Measurements from ENCODE around the gene CNPY4.
A peak's percentile ranks its signal among the peaks of the same experiment; 100 is the strongest.

The CNPY4 gene

GRCh38 chr7:100152937-100153666, 33.7 kb downstream of the CNPY4 start:
- DNase-seq: no peak

GRCh38 chr7:100153708-100154535, 34.5 kb downstream of the CNPY4 start:
- DNase-seq: no peak

- DNase-seq: no peak
These were observed 35.4 kb downstream of the CNPY4 start for GRCh38 chr7:100154651-100155491.

DNA sequence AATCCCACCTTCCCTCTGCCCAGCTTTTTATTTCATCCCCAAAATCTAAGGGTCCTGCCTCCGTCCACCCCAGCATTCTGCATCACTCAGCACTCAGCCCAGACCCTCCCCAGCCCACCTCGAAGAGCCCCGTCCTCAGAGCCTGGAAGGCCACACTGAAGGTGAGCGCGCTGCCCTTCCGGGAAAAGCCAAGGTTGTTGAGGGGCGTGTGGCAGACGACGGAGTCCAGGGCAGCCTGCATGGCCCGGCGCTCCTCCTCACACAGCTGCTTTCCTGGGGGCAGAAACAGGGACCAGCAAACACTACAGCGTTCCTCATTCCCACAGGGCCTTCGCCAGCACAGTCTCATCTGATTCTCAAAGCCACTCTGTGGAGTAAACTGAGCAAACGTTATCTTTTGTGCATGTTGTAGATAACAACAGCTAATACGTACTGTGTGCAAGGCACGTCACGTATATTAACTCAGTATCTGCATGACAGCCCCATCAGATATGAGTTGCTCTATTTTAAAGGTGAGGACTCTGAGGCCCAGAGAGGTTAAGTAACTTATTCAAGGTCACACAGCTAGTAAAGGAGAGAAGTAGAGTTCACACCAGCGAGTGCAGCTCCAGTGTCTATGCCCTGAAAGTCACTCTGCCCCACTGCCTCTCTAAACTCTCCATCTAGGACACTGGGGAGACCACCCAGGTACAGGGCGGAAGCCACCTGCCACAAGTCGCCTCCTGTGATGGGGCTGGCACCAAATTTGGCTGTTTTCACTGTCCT, 36.3 kb downstream of the CNPY4 start:
- DNase-seq: no peak

GRCh38 chr7:100156331-100157068, 37.1 kb downstream of the CNPY4 start:
- DNase-seq: no peak

DNA sequence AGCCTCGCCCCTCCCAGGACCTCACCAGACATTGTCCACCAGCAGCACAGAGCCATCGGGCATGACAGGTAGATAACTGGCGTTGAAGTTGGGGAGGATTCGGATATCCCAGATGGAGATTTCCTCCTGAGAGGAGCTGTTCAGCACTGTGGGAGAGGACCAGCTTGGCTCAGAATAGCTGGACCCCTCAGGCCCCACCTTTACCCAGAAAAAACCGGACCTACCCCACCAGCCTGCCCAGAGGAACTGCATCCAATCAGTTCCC, 37.6 kb downstream of the CNPY4 start:
- no peak for DNase-seq

- DNase-seq: no peak
These were observed 38.1 kb downstream of the CNPY4 start for GRCh38 chr7:100157334-100158228.

GRCh38 chr7:100158229-100159098, 39.0 kb downstream of the CNPY4 start, which contains the start of gene TRAPPC14:
Gene TRAPPC14, minus strand, starts transcription at chr7:100158723. Its CDS starts 224 bp downstream, at chr7:100158499.
- DNase-seq: peak; percentile 88

GRCh38 chr7:100159099-100159623, 39.7 kb downstream of the CNPY4 start:
- no peak for DNase-seq

DNA sequence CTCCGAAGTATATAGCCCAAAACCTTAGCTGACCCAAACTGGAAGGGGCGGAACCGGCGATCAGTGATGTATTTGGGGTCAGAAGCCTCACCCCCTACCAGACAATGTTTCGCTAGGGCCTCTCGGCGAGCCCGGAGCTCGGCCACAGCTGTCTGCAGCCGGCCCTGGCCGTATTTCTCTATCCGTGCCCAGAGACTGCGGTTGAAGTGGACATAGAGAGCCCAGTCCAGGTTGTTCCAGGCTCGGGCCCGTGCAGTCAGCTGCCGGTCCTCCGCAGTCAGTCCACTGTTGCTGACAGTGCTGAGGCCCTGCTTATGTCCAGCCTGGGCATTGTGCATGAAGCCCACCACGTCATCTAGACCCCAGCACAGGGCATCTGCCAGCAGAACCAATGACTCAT, 40.6 kb downstream of the CNPY4 start:
- no peak for DNase-seq

DNA sequence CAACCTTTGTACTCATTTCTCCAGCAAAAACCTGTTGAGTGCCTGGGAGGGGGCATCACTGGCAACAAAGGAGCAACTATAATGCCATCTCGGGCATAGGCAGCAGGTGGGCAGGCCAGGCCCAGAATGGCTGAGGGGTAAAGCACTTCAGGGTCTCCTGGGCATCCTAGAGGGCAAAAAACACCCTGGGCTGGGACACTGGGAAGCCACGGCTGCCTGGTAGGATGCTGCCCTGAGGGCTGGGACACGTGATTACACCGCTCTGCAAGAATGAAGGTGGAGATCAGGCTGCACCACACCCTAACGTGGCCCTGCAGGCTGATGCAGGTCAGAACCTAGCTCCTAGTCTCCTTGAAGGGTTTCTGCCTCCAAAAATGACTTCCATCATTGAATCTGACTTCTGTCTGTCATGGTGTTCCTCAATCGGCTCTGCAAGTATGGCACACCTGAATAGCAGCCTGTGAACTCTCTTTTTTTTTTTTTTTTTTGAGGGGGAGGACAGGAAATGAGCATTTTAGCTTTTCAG, 43.6 kb downstream of the CNPY4 start:
- no peak for DNase-seq

- no peak for DNase-seq
These were observed 44.4 kb downstream of the CNPY4 start for GRCh38 chr7:100163871-100164270.

- DNase-seq: no peak
These were observed 47.0 kb downstream of the CNPY4 start for GRCh38 chr7:100166317-100166940.

DNA sequence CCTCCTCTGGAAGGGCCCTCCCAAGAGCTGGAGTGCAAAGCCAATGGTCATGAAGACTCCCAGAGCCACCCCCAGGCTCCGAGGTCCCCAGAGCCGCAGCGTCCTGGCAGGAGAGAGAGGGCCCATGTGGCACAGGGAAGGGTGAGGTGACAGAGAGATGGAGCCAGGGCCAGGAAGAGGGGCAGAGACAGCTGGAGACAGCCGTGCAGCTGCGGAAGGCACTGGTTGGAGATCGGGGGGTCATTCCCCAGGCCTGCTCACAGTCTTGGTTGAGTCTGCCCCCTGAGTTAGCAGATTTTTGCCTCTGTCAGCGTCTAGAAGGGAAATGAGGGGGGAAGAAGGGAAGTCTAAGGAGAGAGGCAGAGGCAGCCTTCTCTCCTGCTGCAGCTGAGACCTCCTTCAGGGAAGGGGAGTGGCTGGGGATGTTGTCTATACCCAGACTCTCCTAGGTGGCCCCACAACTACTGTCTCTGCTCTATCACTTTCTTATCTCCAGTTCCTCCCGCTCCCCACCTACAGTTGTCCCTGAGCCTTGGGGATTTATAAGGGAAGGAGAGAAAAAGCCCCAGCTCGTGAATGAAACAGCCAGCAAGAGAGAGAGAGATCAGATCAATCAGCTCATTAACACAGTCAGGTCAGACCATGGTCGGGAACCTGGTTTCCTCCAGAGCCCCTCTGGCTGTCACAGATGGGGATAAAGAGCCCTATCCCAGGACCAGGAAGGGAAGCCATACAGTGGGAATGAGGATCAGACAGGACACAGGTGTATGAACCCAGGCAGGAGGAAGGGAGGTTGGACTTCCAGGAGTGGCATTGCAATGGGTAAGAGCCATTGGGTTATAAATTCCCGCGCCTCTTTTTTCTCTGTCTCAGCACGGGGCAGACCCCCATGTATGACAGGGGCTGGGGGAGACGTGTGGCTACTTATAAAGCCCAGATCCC, 47.8 kb downstream of the CNPY4 start:
- DNase-seq: no peak

DNA sequence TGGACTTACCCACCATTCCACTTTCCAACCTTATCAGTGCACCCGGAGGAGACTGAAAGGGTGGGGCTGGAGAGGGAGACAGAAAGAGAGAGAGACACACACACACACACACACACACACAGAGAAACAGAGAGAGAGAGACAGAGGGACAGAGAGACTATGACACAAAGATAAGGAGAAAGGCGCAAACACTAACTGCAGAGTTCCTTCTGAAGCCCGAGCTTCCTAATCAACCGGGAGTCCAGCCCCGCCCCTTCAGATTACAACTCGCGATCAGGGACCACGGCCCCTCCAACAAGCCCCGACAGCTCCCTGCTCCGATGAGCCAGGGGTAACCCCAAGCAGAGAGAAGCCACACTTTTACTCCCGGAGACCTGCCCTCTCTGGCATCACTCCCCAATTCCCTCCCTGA, 48.5 kb downstream of the CNPY4 start:
- no peak for DNase-seq

DNA sequence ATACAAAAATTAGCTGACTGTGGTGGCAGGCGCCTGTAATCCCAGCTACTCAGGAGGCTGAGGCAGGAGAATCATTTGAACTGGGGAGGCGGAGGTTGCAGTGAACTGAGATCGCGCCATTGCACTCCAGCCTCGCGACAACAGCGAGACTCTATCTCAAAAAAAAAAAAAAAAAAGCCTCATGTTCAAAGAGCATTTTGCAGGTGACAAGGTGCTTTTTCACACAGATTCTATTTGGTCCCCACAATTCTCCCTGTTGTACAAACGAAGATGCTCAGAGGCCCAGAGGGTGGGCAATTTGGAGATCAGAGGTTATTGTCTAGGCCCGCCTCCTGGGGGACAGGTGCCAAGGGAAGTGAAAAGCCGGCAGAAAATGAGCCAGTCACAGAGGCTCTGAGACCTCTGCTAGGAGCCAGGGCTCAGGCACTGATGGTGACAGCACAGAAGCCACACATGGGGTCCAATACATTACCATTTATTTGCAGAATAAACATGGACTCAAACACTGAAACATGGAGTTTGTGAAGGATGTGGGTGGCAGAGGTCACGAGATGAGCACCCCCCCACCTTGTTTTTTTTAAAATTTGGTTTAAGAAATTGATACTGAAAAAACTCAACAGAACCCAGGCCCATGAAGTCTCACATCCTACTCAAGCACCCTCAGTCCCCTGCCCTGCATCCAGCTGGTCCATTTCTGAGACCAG, 49.9 kb downstream of the CNPY4 start:
- DNase-seq: no peak

All from NCI-H1092 treated with DMSO at 0.1 percent for 48 hours (cell line).